Neuronal stem cell (in vitro differentiated cells): ENCODE results near the gene SCAND1.
"Not testable (repeated sequence)": the region's sequence is repeated elsewhere in the genome, so short reads cannot be mapped to it uniquely, and the experiment has no call there.

Source experiments
- DNase-seq: peaks from one replicate; pipeline ENCODE4 v3.0.0-alpha.2; 2013; ENCODE audit warnings: low spot score
- H2AFZ ChIP-seq: one replicate; pipeline ENCODE4 v1.6.1; 2013; ENCODE audit warnings: mild to moderate bottlenecking, low read length, inconsistent platforms
- H2AK5ac ChIP-seq: 2 replicates; pipeline ENCODE4 v1.6.1; 2013; ENCODE audit warnings: low read depth, mild to moderate bottlenecking, inconsistent platforms, low read length, moderate library complexity, mixed read lengths
- H2BK120ac ChIP-seq: 2 replicates; pipeline ENCODE4 v1.6.1; 2013; ENCODE audit warnings: low read depth, mild to moderate bottlenecking, inconsistent platforms, low read length, moderate library complexity, mixed read lengths
- H2BK12ac ChIP-seq: one replicate; pipeline ENCODE4 v1.6.1; 2013; ENCODE audit warnings: low read length, inconsistent platforms
- H2BK15ac ChIP-seq: 2 replicates; pipeline ENCODE4 v1.6.1; 2013; ENCODE audit warnings: mild to moderate bottlenecking, low read length, inconsistent platforms, mixed read lengths
- H2BK5ac ChIP-seq: one replicate; pipeline ENCODE4 v1.6.1; 2013; ENCODE audit warnings: inconsistent platforms, mild to moderate bottlenecking, low read length, moderate library complexity
- H3K14ac ChIP-seq: one replicate; pipeline ENCODE4 v1.6.1; 2013; ENCODE audit warnings: low read length, inconsistent platforms
- H3K18ac ChIP-seq: 2 replicates; pipeline ENCODE4 v1.6.1; 2013; ENCODE audit warnings: low read length, inconsistent platforms
- H3K23ac ChIP-seq: 2 replicates; pipeline ENCODE4 v1.6.1; 2013; ENCODE audit warnings: low read depth, mild to moderate bottlenecking, mixed read lengths, low read length, inconsistent platforms; ENCODE audit not compliant: poor library complexity
- H3K27ac ChIP-seq: replicated peaks from 3 replicates; pipeline ENCODE4 v1.5.1; 2013; ENCODE audit warnings: low read length, inconsistent platforms
- H3K27me3 ChIP-seq, 3 experiments: 2 replicates each; pipeline ENCODE4 v1.6.1; 2013; ENCODE audit warnings: low read length in 3 of 3, mild to moderate bottlenecking in 2 of 3, inconsistent platforms in 1 of 3, low read depth in 1 of 3, mixed read lengths in 1 of 3, moderate library complexity in 1 of 3; ENCODE audit not compliant: control insufficient read depth in 3 of 3, insufficient read depth in 3 of 3
- H3K36me3 ChIP-seq, 2 donors: replicated peaks in 1 of 2; 2 replicates each; pipeline ENCODE4 v1.6.1; 2013; ENCODE audit warnings: low read length in 2 of 2; ENCODE audit not compliant: control insufficient read depth in 2 of 2, insufficient read depth in 2 of 2
- H3K4ac ChIP-seq: 2 replicates; pipeline ENCODE4 v1.6.1; 2013; ENCODE audit warnings: inconsistent platforms, mild to moderate bottlenecking, low read length, moderate library complexity
- H3K4me1 ChIP-seq, 2 donors: 1 replicate in 1 of 2; 2 replicates in 1 of 2; pipeline ENCODE4 v1.6.1; 2013; ENCODE audit warnings: low read length in 2 of 2, low read depth in 1 of 2; ENCODE audit not compliant: control insufficient read depth in 2 of 2, insufficient read depth in 1 of 2
- H3K4me2 ChIP-seq: one replicate; pipeline ENCODE4 v1.6.1; 2013; ENCODE audit warnings: mild to moderate bottlenecking, low read length, inconsistent platforms; ENCODE audit not compliant: insufficient read depth, poor library complexity, severe bottlenecking
- H3K4me3 ChIP-seq, 2 donors: 2 replicates each; pipeline ENCODE4 v1.5.1; 2013; ENCODE audit warnings: low read length in 2 of 2, mild to moderate bottlenecking in 2 of 2, inconsistent platforms in 1 of 2, moderate library complexity in 1 of 2
- H3K79me1 ChIP-seq: one replicate; pipeline ENCODE4 v1.6.1; 2013; ENCODE audit warnings: low read depth, mild to moderate bottlenecking, inconsistent platforms, low read length, moderate library complexity
- H3K9ac ChIP-seq: one replicate; pipeline ENCODE4 v1.6.1; 2013; ENCODE audit warnings: mild to moderate bottlenecking, low read depth, low read length, inconsistent platforms; ENCODE audit not compliant: poor library complexity
- H3K9me3 ChIP-seq, 2 donors: replicated peaks in 1 of 2; 2 replicates each; pipeline versions ENCODE3 to v1.6.1; 2013; ENCODE audit warnings: low read length in 2 of 2, mild to moderate bottlenecking in 2 of 2, inconsistent platforms in 1 of 2, low read depth in 1 of 2, mixed read lengths in 1 of 2, moderate library complexity in 1 of 2; ENCODE audit not compliant: control insufficient read depth in 2 of 2, insufficient read depth in 1 of 2
- H4K8ac ChIP-seq: one replicate; pipeline ENCODE4 v1.6.1; 2013; ENCODE audit warnings: low read depth, mild to moderate bottlenecking, inconsistent platforms, low read length, moderate library complexity
- H4K91ac ChIP-seq: one replicate; pipeline ENCODE4 v1.6.1; 2013; ENCODE audit warnings: low read length, low read depth, mild to moderate bottlenecking, inconsistent platforms; ENCODE audit not compliant: poor library complexity
- WGBS, 2 donors: extraction: QIAGEN DNeasy Blood & Tissue Kit; methylation state at CpG; one replicate each; pipeline ENCODE4 v1.1.7; 2013; ENCODE audit warnings: missing lambda C conversion rate in 2 of 2, mixed read lengths in 1 of 2; ENCODE audit not compliant: insufficient read length in 2 of 2, insufficient replicate concordance in 1 of 2; ENCODE audit errors: extremely low coverage in 2 of 2; 5-methylcytosine and 5-hydroxymethylcytosine counted together

Gene SCAND1

GRCh38 chr20:35953387-35954199 is 709 bp downstream of the SCAND1 start:
- Histone ChIP-seq H3K4me1 (peaks cover 2% of the 10 kb centered on the region in 2 donors), H3K27ac (peak overlapping the region; percentile 99), H2AK5ac (peak overlapping the region; percentile 95), H3K4ac (no peak overlapping the region), H2BK5ac (peak overlapping the region; percentile 97), H2BK120ac (peak overlapping the region; percentile 96), H3K27me3 (no peaks in the 10 kb centered on the region), H3K9me3 (no peaks in the 10 kb centered on the region), H3K79me1 (peaks cover 2% of the 10 kb centered on the region), H3K14ac (peak overlapping the region; percentile 63), H4K8ac (no peak overlapping the region), H3K23ac (peak overlapping the region; percentile 99), H3K4me3 (peak overlapping the region; percentile 89 to 93), H3K9ac (peak overlapping the region; percentile 99), H4K91ac (no peak overlapping the region), H2AFZ (peak overlapping the region; percentile 87), H2BK12ac (no peak overlapping the region), H3K4me2 (peak overlapping the region; percentile 76), H3K18ac (peak overlapping the region; percentile 98), H2BK15ac (peak overlapping the region; percentile 92), H3K36me3 (peaks cover 2 to 36% of the 10 kb centered on the region in 2 donors)
- no CpG with 5 or more reads among the region's 65 CpGs for WGBS, 2 donors
- DNase-seq = no peak

GRCh38 chr20:35952480-35953386 is 1.6 kb downstream of the SCAND1 start:
- no peak overlapping the region for H2BK15ac ChIP-seq
- DNase-seq = no peak
- H3K27ac ChIP-seq = no peak overlapping the region
- no peak overlapping the region for H3K4ac ChIP-seq
- peak overlapping the region; percentile 87 for H2AFZ ChIP-seq
- no peak overlapping the region for H3K18ac ChIP-seq
- no peak overlapping the region for H3K9ac ChIP-seq
- no peaks in the 10 kb centered on the region for H3K27me3 ChIP-seq
- H3K4me1 ChIP-seq = peaks cover 2% of the 10 kb centered on the region in 2 donors
- no peak overlapping the region for H2BK5ac ChIP-seq
- no CpG with 5 or more reads among the region's 6 CpGs for WGBS, 2 donors
- no peaks in the 10 kb centered on the region for H3K9me3 ChIP-seq
- peaks cover 2% of the 10 kb centered on the region for H3K79me1 ChIP-seq
- peak overlapping the region; percentile 89 to 93 for H3K4me3 ChIP-seq
- H2BK120ac ChIP-seq = no peak overlapping the region
- peak overlapping the region; percentile 76 for H3K4me2 ChIP-seq
- H3K36me3 ChIP-seq = peaks cover 3 to 44% of the 10 kb centered on the region in 2 donors
- H3K23ac ChIP-seq = no peak overlapping the region
- no peak overlapping the region for H2AK5ac ChIP-seq
- H3K14ac ChIP-seq = no peak overlapping the region
- H4K91ac ChIP-seq = no peak overlapping the region
- H2BK12ac ChIP-seq = no peak overlapping the region
- H4K8ac ChIP-seq = no peak overlapping the region

- not testable (repeated sequence) for H3K4me3 ChIP-seq
These were observed 2.2 kb downstream of the SCAND1 start for GRCh38 chr20:35952080-35952479.

GRCh38 chr20:35950093-35950492 is 4.2 kb downstream of the SCAND1 start:
- Histone ChIP-seq H3K27ac (no peak overlapping the region), H3K14ac (no peak overlapping the region), H3K4me2 (no peak overlapping the region), H3K9ac (no peak overlapping the region), H4K8ac (no peak overlapping the region), H3K23ac (no peak overlapping the region), H3K9me3 (no peaks in the 10 kb centered on the region), H4K91ac (no peak overlapping the region), H3K4me3 (no peak overlapping the region), H2BK12ac (no peak overlapping the region), H3K18ac (no peak overlapping the region), H2AK5ac (no peak overlapping the region), H3K4me1 (peaks cover 2% of the 10 kb centered on the region in 2 donors), H3K79me1 (peaks cover 2% of the 10 kb centered on the region), H3K4ac (no peak overlapping the region), H2AFZ (no peak overlapping the region), H2BK120ac (no peak overlapping the region), H3K27me3 (no peaks in the 10 kb centered on the region), H2BK15ac (no peak overlapping the region), H2BK5ac (no peak overlapping the region), H3K36me3 (peaks cover 5 to 61% of the 10 kb centered on the region in 2 donors)
- no CpG with 5 or more reads among the region's 7 CpGs for WGBS, 2 donors
- DNase-seq = no peak

More at GRCh38 chr20:35952080-35952479, 2.2 kb downstream of the SCAND1 start:
- not testable (repeated sequence) for H3K9me3 ChIP-seq, H2BK12ac ChIP-seq, H3K4ac ChIP-seq, H3K14ac ChIP-seq, H3K9ac ChIP-seq, H3K4me2 ChIP-seq, H2BK5ac ChIP-seq, H3K4me1 ChIP-seq, H3K27me3 ChIP-seq, H2AFZ ChIP-seq, DNase-seq, H3K79me1 ChIP-seq, H2AK5ac ChIP-seq, H4K91ac ChIP-seq, H3K27ac ChIP-seq, H2BK120ac ChIP-seq, H3K18ac ChIP-seq, H3K23ac ChIP-seq, H4K8ac ChIP-seq, H2BK15ac ChIP-seq
- H3K36me3 ChIP-seq = peaks cover 5 to 51% of the 10 kb centered on the region in 2 donors
- WGBS, 2 donors = no CpG with 5 or more reads among the region's 14 CpGs
